Measurements from ENCODE around the gene TNNC2. TPM values are rescaled to one million over a fixed set of nuclear protein-coding genes. Genes with fewer than 3 reads are reported as not detected.
A peak's percentile ranks its signal among the peaks of the same experiment; 100 is the strongest.

Gene TNNC2
- total RNA-seq, 1 experiment from 2014 or later: 4.6 TPM

DNA sequence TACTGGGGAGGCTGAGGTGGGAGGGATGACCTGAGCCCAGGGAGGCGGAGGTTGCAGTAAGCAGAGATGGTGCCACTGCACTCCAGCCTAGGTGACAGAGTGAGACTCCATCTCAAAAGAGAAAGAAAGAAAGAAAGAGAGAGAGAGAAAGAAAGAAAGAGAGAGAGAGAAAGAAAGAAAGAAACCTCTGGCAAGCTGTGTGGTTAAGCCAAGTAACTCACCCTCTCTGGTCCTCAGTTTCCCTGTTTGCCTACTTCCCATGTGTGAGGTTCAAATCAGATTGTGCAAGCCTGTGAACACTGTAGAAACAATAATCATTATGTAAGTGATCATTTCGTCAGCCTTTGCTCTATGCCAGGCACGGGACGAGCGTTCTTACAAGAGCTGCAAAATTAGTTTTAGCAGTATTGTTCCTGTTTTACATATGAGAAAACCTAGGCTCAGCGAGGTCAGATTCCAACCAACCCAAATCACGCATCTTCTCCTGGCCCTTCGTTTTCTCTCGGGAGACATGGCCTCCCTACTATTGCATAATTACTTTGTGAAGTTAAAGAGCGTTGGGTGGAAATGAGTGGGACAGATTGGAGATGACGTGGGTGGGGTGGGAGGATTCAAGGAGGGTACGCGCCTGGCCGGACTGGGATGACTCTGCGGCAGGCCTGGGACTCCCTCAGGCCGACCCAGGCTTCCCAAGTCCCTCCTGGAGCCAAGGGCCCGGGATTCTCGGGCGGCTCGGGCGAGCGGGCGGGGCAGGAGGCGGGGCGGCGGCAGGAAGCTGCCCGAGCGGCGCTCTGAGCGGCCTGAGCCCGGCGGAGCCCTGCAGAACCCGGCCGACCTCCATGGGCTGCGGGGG is 6.1 kb upstream of the TNNC2 start, which contains the start of gene SNX21:
TSS of gene SNX21 (plus strand) at position 770 of the 853 bp plus-strand sequence. CDS start 121 bp downstream, outside the sequence.
- TF ChIP-seq, protein P1, sequence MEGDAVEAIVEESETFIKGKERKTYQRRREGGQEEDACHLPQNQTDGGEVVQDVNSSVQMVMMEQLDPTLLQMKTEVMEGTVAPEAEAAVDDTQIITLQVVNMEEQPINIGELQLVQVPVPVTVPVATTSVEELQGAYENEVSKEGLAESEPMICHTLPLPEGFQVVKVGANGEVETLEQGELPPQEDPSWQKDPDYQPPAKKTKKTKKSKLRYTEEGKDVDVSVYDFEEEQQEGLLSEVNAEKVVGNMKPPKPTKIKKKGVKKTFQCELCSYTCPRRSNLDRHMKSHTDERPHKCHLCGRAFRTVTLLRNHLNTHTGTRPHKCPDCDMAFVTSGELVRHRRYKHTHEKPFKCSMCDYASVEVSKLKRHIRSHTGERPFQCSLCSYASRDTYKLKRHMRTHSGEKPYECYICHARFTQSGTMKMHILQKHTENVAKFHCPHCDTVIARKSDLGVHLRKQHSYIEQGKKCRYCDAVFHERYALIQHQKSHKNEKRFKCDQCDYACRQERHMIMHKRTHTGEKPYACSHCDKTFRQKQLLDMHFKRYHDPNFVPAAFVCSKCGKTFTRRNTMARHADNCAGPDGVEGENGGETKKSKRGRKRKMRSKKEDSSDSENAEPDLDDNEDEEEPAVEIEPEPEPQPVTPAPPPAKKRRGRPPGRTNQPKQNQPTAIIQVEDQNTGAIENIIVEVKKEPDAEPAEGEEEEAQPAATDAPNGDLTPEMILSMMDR (conservative IDR thresholded peaks at IDR 0.05): no peak
- H3K18ac ChIP-seq (ENCODE audit: insufficient read length, low read depth, low read length): peak within 1 kb of the TSS; percentile 87
- DNase-seq: peak; percentile 89
- peaks cover 4% of the 10 kb centered on the region; the same call in 1 of the 2 replicates for H3K4me1 ChIP-seq (ENCODE audit: insufficient read depth, low read length)
- no peak within 1 kb of the TSS for H3K56ac ChIP-seq (ENCODE audit: insufficient read length, low read depth, low read length)
- peaks cover 5% of the 10 kb centered on the region for H3K79me1 ChIP-seq (ENCODE audit: insufficient read depth, low read depth, low read length, poor library complexity, severe bottlenecking)
- no peak within 1 kb of the TSS for H2AK5ac ChIP-seq (ENCODE audit: insufficient read length, low read length)
- peak within 1 kb of the TSS; percentile 58 for H2AFZ ChIP-seq (ENCODE audit: low read length)
- no peaks in the 10 kb centered on the region for H3K9me3 ChIP-seq (ENCODE audit: control insufficient read depth, low read depth, low read length)
- peak within 1 kb of the TSS; percentile 80 for H3K4me2 ChIP-seq (ENCODE audit: insufficient read depth, insufficient read length, low read length)
- peak within 1 kb of the TSS; percentile 75 to 88 for H3K4me3 Mint-ChIP-seq
- WGBS (ENCODE audit: extremely low coverage, insufficient read length, low lambda C conversion rate): no CpG with 5 or more reads among the region's 35 CpGs
- no peak within 1 kb of the TSS for H4K8ac ChIP-seq (replicated peaks; ENCODE audit: insufficient read length, low read depth, low read length)
- H3K9ac ChIP-seq (ENCODE audit: extremely low read depth, insufficient read length, low read length): peak within 1 kb of the TSS; percentile 67
- H3K27me3 Mint-ChIP-seq (ENCODE audit: low read depth): no peaks in the 10 kb centered on the region
- H3K79me2 ChIP-seq (ENCODE audit: insufficient read depth, low read length): no peaks in the 10 kb centered on the region
- H3T11ph ChIP-seq (ENCODE audit: low read length): no peak within 1 kb of the TSS
- no peak within 1 kb of the TSS for H3K23ac ChIP-seq (ENCODE audit: insufficient read length, low read depth, low read length)
- peak within 1 kb of the TSS; percentile 78 for H3K14ac ChIP-seq (ENCODE audit: insufficient read depth, low read length)
- H2BK12ac ChIP-seq (ENCODE audit: insufficient read length, low read depth, low read length): peak within 1 kb of the TSS; percentile 17
- peak within 1 kb of the TSS; percentile 50 for H3K27ac ChIP-seq (ENCODE audit: insufficient read length, low read depth, low read length)
- H3K23me2 ChIP-seq (ENCODE audit: insufficient read length, low read depth, low read length, poor library complexity, severe bottlenecking): peaks cover 9% of the 10 kb centered on the region
- H4K91ac ChIP-seq (ENCODE audit: insufficient read length, low read depth, low read length): no peak within 1 kb of the TSS
- no peaks in the 10 kb centered on the region for H3K27me3 ChIP-seq (ENCODE audit: insufficient read depth, low read length)
- peaks cover 2 to 26% (median 24%) of the 10 kb centered on the region in 3 experiments; a peak in 6 of 7 replicates for H3K36me3 Mint-ChIP-seq (ENCODE audit: insufficient read depth in 1 of 3, low read depth in 3 of 3)
- H3K27ac Mint-ChIP-seq: peak within 1 kb of the TSS; percentile 65 to 96 (median 93)
- H4K5ac ChIP-seq (ENCODE audit: insufficient read length, low read depth, low read length): peak within 1 kb of the TSS; percentile 12
- H3K4ac ChIP-seq (ENCODE audit: low read depth, low read length): no peak within 1 kb of the TSS
- no peaks in the 10 kb centered on the region for H4K20me1 ChIP-seq (ENCODE audit: control insufficient read depth, insufficient read depth, insufficient read length)
- H2BK20ac ChIP-seq (ENCODE audit: low read depth, low read length, poor library complexity, severe bottlenecking): no peak within 1 kb of the TSS
- no peak within 1 kb of the TSS for H2BK5ac ChIP-seq (ENCODE audit: insufficient read length, low read length)
- peak within 1 kb of the TSS; percentile 70 for H2BK120ac ChIP-seq (ENCODE audit: low read depth, low read length, poor library complexity, severe bottlenecking)
- no peak within 1 kb of the TSS for H2BK15ac ChIP-seq (ENCODE audit: low read depth, low read length)
- H3K9me3 Mint-ChIP-seq: no peaks in the 10 kb centered on the region
- peaks cover 23 to 28% of the 10 kb centered on the region in 2 experiments for H3K4me1 Mint-ChIP-seq

Data from H9 (cell line).